Measurements from ENCODE around the gene ATR.

DNA sequence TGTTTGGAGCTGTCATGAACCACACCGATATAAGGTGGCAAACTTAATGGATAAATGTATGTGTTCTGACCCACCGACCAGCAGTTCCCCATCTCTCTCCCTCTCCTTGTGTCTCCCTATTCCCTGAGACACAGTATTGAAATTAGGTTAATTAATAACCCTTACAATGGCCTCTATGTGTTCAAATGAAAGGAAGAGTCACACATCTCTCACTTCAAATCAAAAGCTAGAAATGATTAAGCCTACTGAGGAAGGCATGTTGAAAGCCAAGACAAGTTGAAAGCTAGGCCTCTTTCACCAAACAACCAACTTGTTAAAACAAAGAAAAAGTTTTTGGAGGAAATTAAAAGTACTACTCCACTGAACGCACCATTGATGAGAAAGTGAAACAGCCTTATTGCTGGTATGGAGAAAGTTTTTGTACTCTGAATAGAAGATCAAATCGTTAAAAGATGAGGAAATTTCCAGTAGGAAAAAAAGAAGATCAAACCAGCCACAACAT lies 15.0 kb downstream of the ATR start:
- TF ChIP-seq, protein P1, sequence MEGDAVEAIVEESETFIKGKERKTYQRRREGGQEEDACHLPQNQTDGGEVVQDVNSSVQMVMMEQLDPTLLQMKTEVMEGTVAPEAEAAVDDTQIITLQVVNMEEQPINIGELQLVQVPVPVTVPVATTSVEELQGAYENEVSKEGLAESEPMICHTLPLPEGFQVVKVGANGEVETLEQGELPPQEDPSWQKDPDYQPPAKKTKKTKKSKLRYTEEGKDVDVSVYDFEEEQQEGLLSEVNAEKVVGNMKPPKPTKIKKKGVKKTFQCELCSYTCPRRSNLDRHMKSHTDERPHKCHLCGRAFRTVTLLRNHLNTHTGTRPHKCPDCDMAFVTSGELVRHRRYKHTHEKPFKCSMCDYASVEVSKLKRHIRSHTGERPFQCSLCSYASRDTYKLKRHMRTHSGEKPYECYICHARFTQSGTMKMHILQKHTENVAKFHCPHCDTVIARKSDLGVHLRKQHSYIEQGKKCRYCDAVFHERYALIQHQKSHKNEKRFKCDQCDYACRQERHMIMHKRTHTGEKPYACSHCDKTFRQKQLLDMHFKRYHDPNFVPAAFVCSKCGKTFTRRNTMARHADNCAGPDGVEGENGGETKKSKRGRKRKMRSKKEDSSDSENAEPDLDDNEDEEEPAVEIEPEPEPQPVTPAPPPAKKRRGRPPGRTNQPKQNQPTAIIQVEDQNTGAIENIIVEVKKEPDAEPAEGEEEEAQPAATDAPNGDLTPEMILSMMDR (IDR thresholded peaks at IDR 0.05), result no peak
- no peak for TF ChIP-seq POLR2A (IDR thresholded peaks at IDR 0.05)

Measured in testis (tissue), 2 donors.